ENCODE measurements around the gene PKNOX2.

PKNOX2 gene

GRCh38 chr11:125223901-125224361 is 59.4 kb downstream of the PKNOX2 start:
- no peak for TF ChIP-seq EZH2phosphoT487 (IDR thresholded peaks at IDR 0.05; ENCODE audit: low read length)
- TF ChIP-seq, protein P1, sequence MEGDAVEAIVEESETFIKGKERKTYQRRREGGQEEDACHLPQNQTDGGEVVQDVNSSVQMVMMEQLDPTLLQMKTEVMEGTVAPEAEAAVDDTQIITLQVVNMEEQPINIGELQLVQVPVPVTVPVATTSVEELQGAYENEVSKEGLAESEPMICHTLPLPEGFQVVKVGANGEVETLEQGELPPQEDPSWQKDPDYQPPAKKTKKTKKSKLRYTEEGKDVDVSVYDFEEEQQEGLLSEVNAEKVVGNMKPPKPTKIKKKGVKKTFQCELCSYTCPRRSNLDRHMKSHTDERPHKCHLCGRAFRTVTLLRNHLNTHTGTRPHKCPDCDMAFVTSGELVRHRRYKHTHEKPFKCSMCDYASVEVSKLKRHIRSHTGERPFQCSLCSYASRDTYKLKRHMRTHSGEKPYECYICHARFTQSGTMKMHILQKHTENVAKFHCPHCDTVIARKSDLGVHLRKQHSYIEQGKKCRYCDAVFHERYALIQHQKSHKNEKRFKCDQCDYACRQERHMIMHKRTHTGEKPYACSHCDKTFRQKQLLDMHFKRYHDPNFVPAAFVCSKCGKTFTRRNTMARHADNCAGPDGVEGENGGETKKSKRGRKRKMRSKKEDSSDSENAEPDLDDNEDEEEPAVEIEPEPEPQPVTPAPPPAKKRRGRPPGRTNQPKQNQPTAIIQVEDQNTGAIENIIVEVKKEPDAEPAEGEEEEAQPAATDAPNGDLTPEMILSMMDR (IDR thresholded peaks at IDR 0.05; ENCODE audit: low read length): no peak
- TF ChIP-seq EZH2 (optimal IDR thresholded peaks at IDR 0.05; ENCODE audit: low read depth, low read length): no peak
- Histone ChIP-seq H3K4me3 (ENCODE audit: low read length) (no peak overlapping the region), H4K20me1 (ENCODE audit: insufficient read depth, low read length) (no peaks in the 10 kb centered on the region), H3K4me2 (ENCODE audit: low read depth, low read length) (no peak overlapping the region), H2AFZ (ENCODE audit: low read length) (no peak overlapping the region), H3K4me1 (ENCODE audit: low read length) (no peaks in the 10 kb centered on the region), H3K36me3 (replicated peaks; ENCODE audit: insufficient read depth, low read length) (no peaks in the 10 kb centered on the region), H3K9me2 (replicated peaks; ENCODE audit: insufficient read depth, low read length) (no peaks in the 10 kb centered on the region), H3F3A (ENCODE audit: insufficient read depth, low read length) (no peaks in the 10 kb centered on the region), H3K27me3 (replicated peaks; ENCODE audit: insufficient read depth, low read length) (no peaks in the 10 kb centered on the region), H3K9ac (ENCODE audit: low read length) (no peak overlapping the region), H3K27ac (ENCODE audit: low read length) (no peak overlapping the region), H3K79me2 (ENCODE audit: low read length) (no peaks in the 10 kb centered on the region), H3K9me3 (replicated peaks; ENCODE audit: insufficient read depth, low read length) (no peaks in the 10 kb centered on the region)
- DNase-seq: no peak

DNA sequence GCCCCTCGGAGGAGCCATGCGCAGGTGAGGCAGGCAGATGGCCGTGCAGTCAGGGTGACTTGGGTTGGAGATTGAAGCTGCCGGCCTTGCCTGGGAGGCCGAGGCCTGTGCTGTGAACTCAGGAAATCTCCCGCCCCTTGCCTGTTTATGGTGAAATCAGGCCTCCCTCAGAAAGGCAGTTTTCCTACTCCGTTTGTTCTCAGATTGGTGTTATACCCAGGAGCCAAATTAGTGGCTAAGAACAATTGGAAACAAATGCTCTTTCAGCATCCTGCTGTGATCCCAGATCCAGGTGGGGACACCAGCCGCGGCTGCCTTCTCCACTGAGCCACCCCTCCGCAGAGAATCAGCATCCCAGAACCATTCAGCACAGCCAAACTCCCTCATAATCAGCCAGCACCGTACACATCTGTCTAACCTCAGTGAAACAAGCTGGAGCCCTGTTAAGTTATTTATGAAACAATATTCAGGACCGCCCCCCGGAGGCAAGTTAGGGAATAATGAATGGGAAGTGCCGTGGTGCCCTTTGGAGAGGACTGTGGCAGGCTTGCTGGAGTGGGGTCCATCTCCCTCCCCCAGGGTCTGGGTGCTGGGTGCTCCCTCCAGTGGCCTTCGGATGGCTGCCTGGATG is 60.0 kb downstream of the PKNOX2 start:
- H3K4me1 ChIP-seq (ENCODE audit: low read length): no peaks in the 10 kb centered on the region
- TF ChIP-seq, protein P1 (IDR thresholded peaks at IDR 0.05; ENCODE audit: low read length): no peak
- H3K27ac ChIP-seq (ENCODE audit: low read length): no peak overlapping the region
- no peaks in the 10 kb centered on the region for H3K9me2 ChIP-seq (replicated peaks; ENCODE audit: insufficient read depth, low read length)
- H3K4me3 ChIP-seq (ENCODE audit: low read length): no peak overlapping the region
- H3K9me3 ChIP-seq (replicated peaks; ENCODE audit: insufficient read depth, low read length): no peaks in the 10 kb centered on the region
- no peaks in the 10 kb centered on the region for H4K20me1 ChIP-seq (ENCODE audit: insufficient read depth, low read length)
- no peak overlapping the region for H3K4me2 ChIP-seq (ENCODE audit: low read depth, low read length)
- no peaks in the 10 kb centered on the region for H3F3A ChIP-seq (ENCODE audit: insufficient read depth, low read length)
- H2AFZ ChIP-seq (ENCODE audit: low read length): no peak overlapping the region
- no peaks in the 10 kb centered on the region for H3K79me2 ChIP-seq (ENCODE audit: low read length)
- no peaks in the 10 kb centered on the region for H3K27me3 ChIP-seq (replicated peaks; ENCODE audit: insufficient read depth, low read length)
- H3K9ac ChIP-seq (ENCODE audit: low read length): no peak overlapping the region
- no peaks in the 10 kb centered on the region for H3K36me3 ChIP-seq (replicated peaks; ENCODE audit: insufficient read depth, low read length)
- no peak for DNase-seq

GRCh38 chr11:125225401-125225800 is 60.9 kb downstream of the PKNOX2 start:
- no peaks in the 10 kb centered on the region for H3K9me3 ChIP-seq (replicated peaks; ENCODE audit: insufficient read depth, low read length)
- no peaks in the 10 kb centered on the region for H3K79me2 ChIP-seq (ENCODE audit: low read length)
- DNase-seq: no peak
- no peaks in the 10 kb centered on the region for H3K9me2 ChIP-seq (replicated peaks; ENCODE audit: insufficient read depth, low read length)
- no peaks in the 10 kb centered on the region for H3F3A ChIP-seq (ENCODE audit: insufficient read depth, low read length)
- no peak overlapping the region for H2AFZ ChIP-seq (ENCODE audit: low read length)
- H3K36me3 ChIP-seq (replicated peaks; ENCODE audit: insufficient read depth, low read length): no peaks in the 10 kb centered on the region
- H4K20me1 ChIP-seq (ENCODE audit: insufficient read depth, low read length): no peaks in the 10 kb centered on the region
- no peak overlapping the region for H3K4me2 ChIP-seq (ENCODE audit: low read depth, low read length)
- no peaks in the 10 kb centered on the region for H3K4me1 ChIP-seq (ENCODE audit: low read length)
- H3K27ac ChIP-seq (ENCODE audit: low read length): no peak overlapping the region
- H3K4me3 ChIP-seq (ENCODE audit: low read length): no peak overlapping the region
- no peak overlapping the region for H3K9ac ChIP-seq (ENCODE audit: low read length)
- TF ChIP-seq, protein P1 (IDR thresholded peaks at IDR 0.05; ENCODE audit: low read length): no peak
- TF ChIP-seq EZH2 (optimal IDR thresholded peaks at IDR 0.05; ENCODE audit: low read depth, low read length) (no peak), EZH2phosphoT487 (IDR thresholded peaks at IDR 0.05; ENCODE audit: low read length) (no peak)
- no peaks in the 10 kb centered on the region for H3K27me3 ChIP-seq (replicated peaks; ENCODE audit: insufficient read depth, low read length)
